H1 (cell line): ENCODE measurements around the gene PPM1G. TPM values are rescaled to one million over a fixed set of nuclear protein-coding genes. Genes with fewer than 3 reads are reported as not detected.

Source experiments
- CTCF ChIA-PET: fragments of 300-600 bp; sonication (Branson Sonifier 250); formaldehyde crosslinking; loops from one replicate; lab custom pipeline; 2021; ENCODE audit not compliant: partially characterized antibody; lab: Charles Lee
- POLR2A ChIA-PET: fragments of 300-600 bp; sonication (Branson Sonifier 250); formaldehyde crosslinking; loops from one replicate; lab custom pipeline; 2021; ENCODE audit warnings: inconsistent platforms; ENCODE audit not compliant: partially characterized antibody; lab: Charles Lee
- DNase-seq, 2 experiments: peaks; one replicate each; pipeline versions ENCODE4 v3.0.0 to v3.0.0-alpha.2; 2010 to 2022; ENCODE audit warnings: low spot score in 2 of 2, low read depth in 1 of 2, mixed read lengths in 1 of 2
- FAIRE-seq: peaks from 2 replicates; lab custom pipeline; 2011; peaks lifted over from hg19 to GRCh38; lab: Jason Lieb, UNC
- H2AFZ ChIP-seq: 2 replicates; pipeline ENCODE4 v1.8.1; 2012; ENCODE audit warnings: low read length, inconsistent platforms
- H2AK5ac ChIP-seq: 2 replicates; pipeline ENCODE4 v1.6.1; 2013; ENCODE audit warnings: low read depth, low read length
- H2BK120ac ChIP-seq: replicated peaks from 2 replicates; pipeline ENCODE3; 2013; ENCODE audit warnings: low read depth, low read length, inconsistent platforms
- H2BK12ac ChIP-seq: 2 replicates; pipeline ENCODE4 v1.6.1; 2013; ENCODE audit warnings: low read depth, low read length
- H2BK15ac ChIP-seq: 2 replicates; pipeline ENCODE4 v1.6.1; 2013; ENCODE audit warnings: low read length
- H2BK20ac ChIP-seq: 2 replicates; pipeline ENCODE4 v1.6.1; 2013; ENCODE audit warnings: low read length
- H2BK5ac ChIP-seq: 2 replicates; pipeline ENCODE4 v1.6.1; 2013; ENCODE audit warnings: low read depth, low read length
- H3K14ac ChIP-seq: 2 replicates; pipeline ENCODE4 v1.6.1; 2013; ENCODE audit warnings: inconsistent platforms; ENCODE audit not compliant: insufficient read length
- H3K18ac ChIP-seq: 2 replicates; pipeline ENCODE4 v1.6.1; 2013; ENCODE audit warnings: low read length; ENCODE audit errors: extremely low read depth
- H3K23ac ChIP-seq: 2 replicates; pipeline ENCODE4 v1.6.1; 2013; ENCODE audit warnings: inconsistent platforms; ENCODE audit not compliant: insufficient read length
- H3K23me2 ChIP-seq: 2 replicates; pipeline ENCODE4 v1.6.1; 2013; ENCODE audit warnings: low read depth, low read length
- H3K27ac ChIP-seq: 2 replicates; pipeline ENCODE4 v1.6.1; 2011; ENCODE audit warnings: low read depth, low read length, inconsistent platforms
- H3K27me3 ChIP-seq, 4 experiments: replicated peaks in 1 of 4; 1 replicate in 1 of 4; 2 replicates in 3 of 4; pipeline versions ENCODE4 v1.6.1 to v1.8.1; 2011 to 2013; ENCODE audit warnings: low read length in 3 of 4, mild to moderate bottlenecking in 3 of 4, inconsistent platforms in 2 of 4, mixed read lengths in 2 of 4, moderate library complexity in 1 of 4; ENCODE audit not compliant: control insufficient read depth in 3 of 4, insufficient read depth in 3 of 4; ENCODE audit errors: extremely low read depth in 1 of 4
- H3K36me3 ChIP-seq, 4 experiments: 2 replicates each; pipeline versions ENCODE4 v1.6.1 to v1.8.1; 2011 to 2013; ENCODE audit warnings: mild to moderate bottlenecking in 4 of 4, low read length in 3 of 4, moderate library complexity in 2 of 4, control low read depth in 1 of 4, inconsistent platforms in 1 of 4; ENCODE audit not compliant: insufficient read depth in 4 of 4, control insufficient read depth in 2 of 4
- H3K4ac ChIP-seq: replicated peaks from 2 replicates; pipeline ENCODE3; 2013; ENCODE audit warnings: low read length, low read depth, mixed read lengths, inconsistent platforms; ENCODE audit not compliant: insufficient read length
- H3K4me1 ChIP-seq, 4 experiments: replicated peaks in 1 of 4; 1 replicate in 1 of 4; 2 replicates in 3 of 4; pipeline versions ENCODE4 v1.6.1 to v1.8.1; 2011 to 2013; ENCODE audit warnings: low read length in 3 of 4, inconsistent platforms in 2 of 4, mixed read lengths in 1 of 4; ENCODE audit not compliant: insufficient read depth in 4 of 4, control insufficient read depth in 3 of 4
- H3K4me2 ChIP-seq, 2 experiments: 2 replicates each; pipeline versions ENCODE4 v1.6.1 to v1.8.1; 2011 to 2013; ENCODE audit warnings: low read depth in 2 of 2, low read length in 2 of 2, control low read depth in 1 of 2, inconsistent platforms in 1 of 2, mild to moderate bottlenecking in 1 of 2; ENCODE audit not compliant: insufficient read depth in 1 of 2
- H3K4me3 ChIP-seq, 4 experiments: fragments of 200-600, 300-600 bp in 1 of 4; sonication (generic), shearing (Covaris generic), sonication (Bioruptor Twin) in 1 of 4; 2 replicates each; pipeline versions ENCODE4 v1.5.1 to v1.8.1; 2011 to 2016; ENCODE audit warnings: low read length in 4 of 4, low read depth in 3 of 4, control low read depth in 2 of 4, inconsistent platforms in 2 of 4, mild to moderate bottlenecking in 2 of 4, mixed read lengths in 1 of 4, moderate library complexity in 1 of 4; ENCODE audit not compliant: insufficient read depth in 2 of 4; ENCODE audit errors: extremely low read depth in 1 of 4
- H3K56ac ChIP-seq: replicated peaks from 2 replicates; pipeline ENCODE3; 2013; ENCODE audit warnings: low read depth, mild to moderate bottlenecking, mixed read lengths, low read length, inconsistent platforms; ENCODE audit not compliant: insufficient read length
- H3K79me1 ChIP-seq: 2 replicates; pipeline ENCODE4 v1.6.1; 2013; ENCODE audit warnings: low read depth, low read length, control low read depth
- H3K79me2 ChIP-seq, 2 experiments: 2 replicates each; pipeline versions ENCODE4 v1.6.1 to v1.8.1; 2012 to 2013; ENCODE audit warnings: low read length in 2 of 2, mild to moderate bottlenecking in 2 of 2, inconsistent platforms in 1 of 2; ENCODE audit not compliant: insufficient read depth in 2 of 2, control insufficient read depth in 1 of 2
- H3K9ac ChIP-seq, 4 experiments: replicated peaks in 1 of 4; 1 replicate in 1 of 4; 2 replicates in 3 of 4; pipeline versions ENCODE4 v1.6.1 to v1.8.1; 2011 to 2013; ENCODE audit warnings: low read depth in 3 of 4, low read length in 3 of 4, control low read depth in 2 of 4, mild to moderate bottlenecking in 2 of 4, moderate library complexity in 2 of 4, inconsistent platforms in 1 of 4; ENCODE audit errors: extremely low read depth in 1 of 4
- H3K9me3 ChIP-seq, 2 experiments: 2 replicates each; pipeline versions ENCODE4 v1.6.1 to v1.8.1; 2012 to 2013; ENCODE audit warnings: mild to moderate bottlenecking in 2 of 2, moderate library complexity in 2 of 2, control low read depth in 1 of 2, inconsistent platforms in 1 of 2, low read depth in 1 of 2, low read length in 1 of 2, mixed read lengths in 1 of 2; ENCODE audit not compliant: insufficient read depth in 2 of 2
- H4K20me1 ChIP-seq, 2 experiments: replicated peaks in 1 of 2; 2 replicates each; pipeline versions ENCODE3 to v1.8.1; 2011 to 2013; ENCODE audit warnings: inconsistent platforms in 2 of 2, low read length in 2 of 2, mild to moderate bottlenecking in 1 of 2; ENCODE audit not compliant: insufficient read depth in 2 of 2, control insufficient read depth in 1 of 2
- H4K5ac ChIP-seq: 2 replicates; pipeline ENCODE4 v1.6.1; 2013; ENCODE audit warnings: low read length, low read depth, mixed read lengths, inconsistent platforms; ENCODE audit not compliant: insufficient read length
- H4K8ac ChIP-seq: 2 replicates; pipeline ENCODE4 v1.8.0; 2013; ENCODE audit warnings: mild to moderate bottlenecking, moderate library complexity, low read length, inconsistent platforms; ENCODE audit not compliant: insufficient read depth; ENCODE audit errors: extremely low read depth
- H4K91ac ChIP-seq: replicated peaks from 2 replicates; pipeline ENCODE3; 2013; ENCODE audit warnings: low read length, mixed read lengths, inconsistent platforms; ENCODE audit not compliant: insufficient read length
- ATF3 ChIP-seq: IDR thresholded peaks from 2 replicates; pipeline ENCODE4 v1.6.1; 2011; ENCODE audit warnings: low read depth, mild to moderate bottlenecking, low read length; ENCODE audit not compliant: insufficient read depth
- BCL11A ChIP-seq, 2 experiments: IDR thresholded peaks; one replicate each; pipeline ENCODE4 v1.6.1; 2011; ENCODE audit warnings: low read depth in 2 of 2, low read length in 2 of 2, mild to moderate bottlenecking in 2 of 2
- BRCA1 ChIP-seq: IDR thresholded peaks from 2 replicates; pipeline ENCODE4 v1.6.1; 2012; ENCODE audit warnings: low read depth, low read length, improper control_type of control experiment
- CHD1 ChIP-seq: IDR thresholded peaks from 2 replicates; pipeline ENCODE4 v1.6.1; 2012; ENCODE audit warnings: low read depth, low read length, improper control_type of control experiment
- CHD2 ChIP-seq: IDR thresholded peaks from 2 replicates; pipeline ENCODE4 v1.6.1; 2012; ENCODE audit warnings: low read length, improper control_type of control experiment
- CTBP2 ChIP-seq: IDR thresholded peaks from 2 replicates; pipeline ENCODE4 v1.7.0; 2011; ENCODE audit warnings: borderline replicate concordance, mild to moderate bottlenecking, moderate library complexity, mixed read lengths, low read length; ENCODE audit not compliant: insufficient read depth, insufficient read length
- E2F6 ChIP-seq: IDR thresholded peaks from 2 replicates; pipeline ENCODE4 v1.6.1; 2012; ENCODE audit warnings: inconsistent platforms
- FOSL1 ChIP-seq: IDR thresholded peaks from 2 replicates; pipeline ENCODE4 v1.6.1; 2011; ENCODE audit warnings: mild to moderate bottlenecking, low read depth, low read length, moderate library complexity; ENCODE audit not compliant: insufficient read depth
- HDAC6 ChIP-seq: IDR thresholded peaks from one replicate; pipeline ENCODE4 v1.7.1; 2012; ENCODE audit warnings: low read depth, mild to moderate bottlenecking, inconsistent platforms, low read length, moderate library complexity
- JUN ChIP-seq: IDR thresholded peaks from 2 replicates; pipeline ENCODE4 v1.6.1; 2011; ENCODE audit warnings: low read depth, mild to moderate bottlenecking, improper control_type of control experiment, low read length
- PHF8 ChIP-seq: fragments of 200-600 bp; sonication (generic); conservative IDR thresholded peaks from 2 replicates; pipeline ENCODE4 v1.7.1; 2012; ENCODE audit warnings: low read depth, mild to moderate bottlenecking, inconsistent platforms, low read length, moderate library complexity
- SP1 ChIP-seq: IDR thresholded peaks from 2 replicates; pipeline ENCODE4 v1.6.1; 2011; ENCODE audit warnings: low read depth, low read length
- SP4 ChIP-seq: IDR thresholded peaks from 2 replicates; pipeline ENCODE4 v1.6.1; 2012; ENCODE audit warnings: low read length, inconsistent platforms
- WGBS, 2 experiments: shearing (Covaris generic) in 1 of 2; methylation state at CpG; one replicate each; pipeline versions ENCODE4 v1.1.6 to v1.1.7; 2013 to 2015; ENCODE audit warnings: low lambda C conversion rate in 2 of 2, mixed read lengths in 2 of 2, inconsistent platforms in 1 of 2, low coverage in 1 of 2, missing lambda C conversion rate in 1 of 2; ENCODE audit not compliant: insufficient replicate concordance in 2 of 2, insufficient coverage in 1 of 2, insufficient read length in 1 of 2; ENCODE audit errors: extremely low coverage in 1 of 2, missing lambda C conversion rate in 1 of 2; 5-methylcytosine and 5-hydroxymethylcytosine counted together
- polyA plus RNA-seq, 7 experiments: library from polyadenylated mRNA; depleted of rRNA in 3 of 7; stranded (reverse) in 5 of 7; unstranded in 2 of 7; fragments of >200 nt in 5 of 7; fragments of 200-250 nt in 2 of 7; gene quantifications; 1 replicate in 5 of 7; 2 replicates in 1 of 7; 4 replicates in 1 of 7; pipeline versions ENCODE4 v1.2.1 to v1.2.3, GENCODE V29; 2011 to 2013; ENCODE audit warnings: missing spikeins in 2 of 7, mixed read lengths in 2 of 7
- total RNA-seq: library from RNA; stranded (reverse); fragmentation: NEBNext Ultra II Directional; extraction: Animal tissue kit (Norgen Biotek cat#: 25700); gene quantifications from 2 replicates; pipeline ENCODE4 v1.2.1, GENCODE V29; 2021

Gene PPM1G
- total and polyA plus RNA-seq, 2 of the 8 experiments (the other 6 are each of a cell fraction or from before 2014, with no cell fraction given), result 73.3 to 203 TPM

GRCh38 chr2:27421660-27422250, 12.4 kb upstream of the PPM1G start:
- ChIA-PET POLR2A (interaction anchor here (1.2 to 5.1 kb wide), 2 partner anchors 13 to 52 kb away, joined by 3 to 26 read pairs; partner anchors contain the start of gene PPM1G), CTCF (interaction anchor here (1.5 kb wide), 2 partner anchors 12 to 20 kb away, joined by 5 to 6 read pairs; partner anchors contain the start of gene PPM1G)
- Histone ChIP-seq H3K4me1 (no peaks in the 10 kb centered on the region), H3K79me2 (no peaks in the 10 kb centered on the region), H4K91ac (no peak overlapping the region), H3K4me3 (no peak overlapping the region), H3K27me3 (no peaks in the 10 kb centered on the region), H2AFZ (no peak overlapping the region), H3K23ac (no peak overlapping the region), H4K5ac (no peak overlapping the region), H3K36me3 (no peaks in the 10 kb centered on the region), H3K14ac (no peak overlapping the region), H4K20me1 (no peaks in the 10 kb centered on the region), H4K8ac (no peak overlapping the region), H2BK5ac (no peak overlapping the region), H3K79me1 (no peaks in the 10 kb centered on the region), H2BK15ac (no peak overlapping the region), H2AK5ac (no peak overlapping the region), H3K9me3 (no peaks in the 10 kb centered on the region), H3K56ac (no peak overlapping the region), H2BK20ac (no peak overlapping the region), H3K4ac (no peak overlapping the region), H3K23me2 (no peaks in the 10 kb centered on the region), H2BK120ac (no peak overlapping the region), H2BK12ac (no peak overlapping the region), H3K18ac (no peak overlapping the region), H3K9ac (no peak overlapping the region), H3K4me2 (no peak overlapping the region), H3K27ac (no peak overlapping the region)
- 90% methylated on average over 4 of the region's 4 CpGs; no CpG with 5 or more reads in 1 of the 2 experiments for WGBS, 2 experiments
- DNase-seq (no peak), FAIRE-seq (no peak)
- no peak for TF ChIP-seq CTBP2
- TF ChIP-seq SP1, result no peak
- no peak for TF ChIP-seq HDAC6
- TF ChIP-seq BRCA1, result no peak
- TF ChIP-seq CHD1, result no peak
- no peak for TF ChIP-seq FOSL1
- TF ChIP-seq E2F6, result no peak
- no peak for TF ChIP-seq BCL11A (IDR thresholded peaks at IDR 0.05; ENCODE audit: low read depth in 2 of 2, low read length in 2 of 2)
- no peak for TF ChIP-seq ATF3
- TF ChIP-seq PHF8, result no peak
- no peak for TF ChIP-seq CHD2
- TF ChIP-seq JUN, result no peak
- TF ChIP-seq SP4, result no peak
